Left ventricle myocardium superior (tissue), 1 donor: Measurements from ENCODE around the gene MEI1. TPM values are rescaled to one million over a fixed set of nuclear protein-coding genes. Genes with fewer than 3 reads are reported as not detected.
A peak's percentile ranks its signal among the peaks of the same experiment; 100 is the strongest.
"Not testable (repeated sequence)": the region's sequence is repeated elsewhere in the genome, so short reads cannot be mapped to it uniquely, and the experiment has no call there.

Experiments used
- ATAC-seq: fragments of 200-7000 bp; cut with Tn5 transposase; one replicate; pipeline ENCODE4 v1.9.1; 2020; ENCODE audit warnings: mild to moderate bottlenecking, moderate library complexity
- DNase-seq: peaks from one replicate; pipeline ENCODE4 v3.0.0-alpha.2; 2020
- intact Hi-C: fragments of 100-400 bp; cut with micrococcal nuclease; formaldehyde crosslinking; loops from one replicate; pipeline ENCODE4 v1.11.0; 2022
- long read RNA-seq: library from polyadenylated mRNA; unstranded; transcript quantifications from one replicate; pipeline ENCODE4 v2.0.0, GENCODE V29; 2021
- total RNA-seq: library from RNA; stranded (reverse); fragmentation: NEBNext Ultra II Directional; extraction: Animal tissue kit (Norgen Biotek cat#: 25700); gene quantifications from one replicate; pipeline ENCODE4 v1.2.1, GENCODE V29; 2021
- donor health status: DM: no; HTN: yes; CAD: no; lungs with severe emphysema.

MEI1 gene, protein sequence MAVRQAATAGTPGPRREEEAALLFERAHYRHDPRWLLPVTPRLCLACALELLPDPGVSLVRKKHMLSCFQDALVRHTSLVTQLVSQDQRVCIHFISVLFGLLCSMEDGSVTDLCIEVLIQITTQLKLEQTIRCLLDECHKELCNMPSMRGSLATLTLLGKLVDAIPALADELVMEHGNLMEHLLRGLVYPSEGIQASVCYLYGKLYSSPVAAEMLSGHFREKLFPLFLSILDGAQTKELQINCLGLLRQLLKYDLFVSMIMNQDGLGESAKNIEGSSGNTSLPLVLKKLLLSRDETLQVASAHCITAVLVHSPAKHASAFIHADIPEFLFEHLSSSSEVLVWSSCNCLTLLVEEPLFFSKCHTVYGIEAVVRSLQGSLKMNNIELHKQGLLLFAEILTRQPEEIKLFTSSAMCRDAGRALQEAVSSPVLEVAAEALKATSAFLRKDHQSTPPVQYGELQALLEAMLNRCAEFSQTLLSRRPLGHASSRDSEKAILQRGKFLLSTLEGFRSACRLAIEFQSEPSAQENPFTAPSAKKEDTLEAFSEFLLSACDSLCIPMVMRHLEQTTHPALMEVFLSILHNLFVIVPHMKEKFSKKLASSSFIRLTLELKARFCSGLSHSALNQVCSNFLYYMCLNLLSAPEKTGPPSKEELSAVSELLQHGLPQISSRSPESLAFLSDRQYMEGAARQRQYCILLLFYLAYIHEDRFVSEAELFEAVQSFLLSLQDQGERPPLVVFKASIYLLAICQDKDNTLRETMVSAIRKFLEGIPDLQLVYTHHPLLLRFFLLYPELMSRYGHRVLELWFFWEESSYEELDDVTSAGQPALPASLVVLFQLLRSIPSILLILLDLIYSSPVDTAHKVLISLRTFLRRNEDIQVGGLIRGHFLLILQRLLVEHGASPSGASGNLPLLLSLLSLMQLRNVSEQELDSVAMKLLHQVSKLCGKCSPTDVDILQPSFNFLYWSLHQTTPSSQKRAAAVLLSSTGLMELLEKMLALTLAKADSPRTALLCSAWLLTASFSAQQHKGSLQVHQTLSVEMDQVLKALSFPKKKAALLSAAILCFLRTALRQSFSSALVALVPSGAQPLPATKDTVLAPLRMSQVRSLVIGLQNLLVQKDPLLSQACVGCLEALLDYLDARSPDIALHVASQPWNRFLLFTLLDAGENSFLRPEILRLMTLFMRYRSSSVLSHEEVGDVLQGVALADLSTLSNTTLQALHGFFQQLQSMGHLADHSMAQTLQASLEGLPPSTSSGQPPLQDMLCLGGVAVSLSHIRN
- total RNA-seq, result 0.57 TPM
- long read RNA-seq, result 0 reads

DNA sequence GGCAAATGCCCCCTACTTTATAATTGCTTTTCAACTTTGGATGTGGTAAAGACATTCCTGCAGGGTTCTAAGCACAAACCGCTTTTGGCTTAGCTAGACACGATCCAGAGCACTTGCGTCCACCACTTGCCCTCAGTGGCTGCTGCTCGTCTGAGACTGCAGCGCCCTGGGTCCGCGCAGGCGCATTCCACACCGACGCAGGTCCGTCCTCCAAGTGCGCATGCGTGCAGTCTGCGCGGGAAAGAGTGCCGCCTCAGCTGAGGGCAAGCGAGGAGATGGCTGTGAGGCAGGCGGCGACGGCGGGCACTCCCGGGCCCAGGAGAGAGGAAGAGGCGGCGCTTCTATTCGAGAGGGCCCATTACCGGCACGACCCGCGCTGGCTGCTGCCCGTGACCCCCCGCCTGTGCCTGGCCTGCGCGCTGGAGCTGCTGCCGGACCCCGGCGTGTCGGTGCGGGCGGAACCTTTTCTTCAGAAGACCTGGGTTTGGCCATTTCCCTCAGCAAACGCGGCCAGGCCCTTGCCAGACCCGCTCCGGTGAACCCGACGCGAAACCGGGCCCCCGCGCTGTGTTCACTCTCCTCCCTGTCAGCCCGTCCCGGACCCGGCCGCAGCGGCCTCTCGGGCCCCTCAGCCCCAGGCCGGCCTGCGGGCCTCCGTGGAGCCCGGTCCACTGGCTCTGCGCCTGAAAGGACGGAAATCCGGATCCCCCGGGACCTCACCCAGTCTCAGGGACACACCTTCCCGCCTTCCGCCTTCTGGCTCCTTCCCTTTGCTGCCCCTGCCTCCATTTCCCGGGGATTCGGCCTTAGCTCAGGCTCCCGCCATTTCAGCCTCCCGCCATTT lies at the start of gene MEI1:
Gene MEI1, plus strand, starts transcription at position 240 of the 844 bp plus-strand sequence. Its CDS starts 36 bp downstream, at position 276.
- intact Hi-C loops, result no loop called here
- DNase-seq, result peak; percentile 93
- peak; percentile 81 for ATAC-seq

DNA sequence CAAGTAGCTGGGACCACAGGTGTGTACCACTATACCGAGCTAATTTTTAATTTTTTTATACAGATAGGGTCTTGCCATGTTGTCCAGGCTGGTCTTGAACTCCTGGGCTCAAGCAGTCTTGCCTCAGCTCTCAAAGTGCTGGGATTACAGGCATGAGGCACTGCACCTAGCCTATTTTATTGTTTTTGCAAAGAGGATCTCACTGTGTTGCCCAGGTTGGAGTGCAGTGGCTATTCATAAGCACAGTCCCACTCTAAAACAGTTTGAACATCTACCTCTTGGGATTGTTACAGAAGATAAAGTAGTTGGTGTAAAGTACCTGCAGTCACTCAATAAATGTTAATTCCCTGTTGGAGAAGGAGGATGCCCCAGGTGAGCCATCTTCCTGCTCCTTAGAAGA lies 49.1 kb upstream of the MEI1 start:
- DNase-seq (no peak), ATAC-seq (no peak)
- intact Hi-C loops, result no loop called here

DNA sequence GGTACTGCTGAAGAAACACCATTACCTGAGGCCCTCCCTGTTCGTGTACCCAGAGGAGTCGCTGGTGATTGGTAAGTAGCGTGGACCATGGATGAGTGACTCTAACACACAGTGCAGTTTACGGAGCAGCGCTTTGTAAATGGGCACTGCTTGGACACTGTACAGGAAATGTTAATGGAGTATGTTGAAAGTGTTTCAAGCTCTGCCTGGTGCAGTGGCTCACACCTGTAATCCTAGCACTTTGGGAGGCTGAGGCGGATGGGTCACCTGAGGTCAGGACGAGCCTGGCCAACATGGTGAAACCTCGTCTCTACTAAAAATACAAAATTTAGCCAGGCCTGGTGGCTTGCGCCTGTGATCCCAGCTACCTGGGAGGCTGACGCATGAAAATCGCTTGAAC lies 48.5 kb upstream of the MEI1 start:
- DNase-seq, result no peak
- intact Hi-C loops, result no loop called here
- ATAC-seq, result no peak

DNA sequence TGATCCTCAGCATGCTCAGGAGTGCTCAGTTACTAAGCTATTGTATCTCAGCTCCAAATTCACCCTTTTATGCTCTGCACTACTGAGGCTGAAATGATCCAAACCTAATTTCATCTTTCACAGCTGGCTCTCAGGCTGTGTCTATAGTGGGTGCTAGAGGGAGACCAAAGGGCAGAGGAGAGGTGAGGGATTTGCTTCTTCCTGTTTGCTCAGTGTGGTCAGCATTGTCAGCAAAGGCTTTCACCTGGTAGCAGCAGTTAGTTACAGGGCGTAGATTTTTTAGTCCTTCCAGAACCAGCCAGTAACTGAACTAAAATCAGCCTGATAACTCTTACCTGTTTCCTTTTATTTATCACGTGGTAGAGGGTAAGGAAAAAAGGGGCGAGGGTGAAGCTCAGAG lies 45.0 kb upstream of the MEI1 start:
- DNase-seq (no peak), ATAC-seq (no peak)
- intact Hi-C loops, result no loop called here

DNA sequence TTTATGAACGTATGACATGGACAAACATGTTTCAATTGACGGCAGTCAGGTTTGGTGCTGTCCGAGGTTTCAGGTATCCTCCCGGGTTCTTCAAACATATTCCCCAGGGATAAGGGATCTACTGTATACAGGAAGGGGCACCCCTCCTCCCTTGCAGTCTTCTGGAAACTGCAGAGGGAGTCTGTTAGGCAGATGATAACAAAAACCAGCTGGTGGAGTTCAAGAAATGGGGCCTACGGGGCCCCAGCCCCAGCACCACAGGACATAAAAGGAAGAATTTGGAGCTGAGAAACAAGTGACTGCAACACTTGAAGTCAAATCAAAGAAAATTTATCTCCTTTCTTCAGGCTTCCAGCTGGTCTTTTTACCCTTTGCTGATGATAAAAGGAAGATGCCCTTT lies 42.7 kb upstream of the MEI1 start:
- ATAC-seq, result no peak
- intact Hi-C loops, result no loop called here
- DNase-seq, result no peak

DNA sequence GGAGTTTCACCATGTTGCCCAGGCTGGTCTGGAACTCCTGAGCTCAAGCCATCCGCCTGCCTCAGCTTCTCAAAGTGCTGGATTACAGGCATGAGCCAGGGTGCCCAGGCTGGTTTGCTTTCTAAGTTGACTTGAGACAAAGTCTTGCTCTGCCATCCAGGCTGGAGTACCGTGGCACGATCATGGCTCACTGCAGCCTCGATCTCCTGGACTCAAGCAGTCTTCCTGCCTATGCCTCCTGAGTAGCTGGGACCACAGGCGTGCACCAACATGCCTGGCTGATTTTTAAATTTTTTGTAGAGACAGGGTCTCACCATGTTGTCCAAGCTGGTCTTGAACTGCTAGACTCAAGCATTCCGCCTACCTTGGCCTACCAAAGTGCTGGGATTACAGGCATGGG lies 41.6 kb upstream of the MEI1 start:
- intact Hi-C loops, result no loop called here
- ATAC-seq (no peak), DNase-seq (no peak)

DNA sequence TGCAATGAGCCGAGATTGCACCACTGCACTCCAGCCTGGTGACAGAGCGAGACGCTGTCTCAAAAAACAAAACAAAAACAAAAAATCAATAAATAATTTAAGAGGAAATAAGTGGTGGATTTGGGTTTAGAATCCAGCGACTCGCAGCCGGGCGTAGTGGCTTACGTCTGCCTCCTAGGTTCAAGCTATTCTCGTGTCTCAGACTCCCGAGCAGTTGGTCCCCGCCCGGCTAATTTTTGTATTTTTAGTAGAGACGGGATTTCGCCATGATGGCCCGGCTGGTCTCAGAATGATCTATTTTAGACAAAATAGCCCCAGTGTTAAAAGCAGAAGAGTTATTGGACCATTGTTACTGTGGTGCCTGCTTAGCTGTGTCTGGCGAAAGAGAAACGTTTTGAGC lies 40.4 kb upstream of the MEI1 start:
- intact Hi-C loops, result no loop called here
- DNase-seq (no peak), ATAC-seq (no peak)

DNA sequence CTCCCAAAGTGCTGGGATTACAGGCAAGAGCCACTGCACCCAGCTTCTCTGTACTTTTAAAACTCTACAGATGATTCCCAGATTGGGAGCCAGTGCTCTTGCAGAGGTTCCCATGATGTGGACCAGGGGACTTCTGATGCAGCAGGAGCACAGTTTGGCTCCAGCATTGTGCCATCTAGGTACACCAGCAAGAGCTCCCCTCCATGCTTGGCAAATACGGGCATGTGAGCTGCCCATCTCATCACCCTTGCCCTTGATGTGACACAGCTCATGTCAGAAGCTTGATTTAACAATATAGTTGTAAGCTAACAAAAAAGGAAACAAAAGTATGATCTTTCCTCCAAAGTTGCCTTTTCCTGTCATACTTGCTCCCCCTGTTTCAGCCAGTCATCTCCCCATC lies 39.4 kb upstream of the MEI1 start:
- peak; percentile 65 for DNase-seq
- peak; percentile 83 for ATAC-seq
- intact Hi-C loops, result no loop called here

DNA sequence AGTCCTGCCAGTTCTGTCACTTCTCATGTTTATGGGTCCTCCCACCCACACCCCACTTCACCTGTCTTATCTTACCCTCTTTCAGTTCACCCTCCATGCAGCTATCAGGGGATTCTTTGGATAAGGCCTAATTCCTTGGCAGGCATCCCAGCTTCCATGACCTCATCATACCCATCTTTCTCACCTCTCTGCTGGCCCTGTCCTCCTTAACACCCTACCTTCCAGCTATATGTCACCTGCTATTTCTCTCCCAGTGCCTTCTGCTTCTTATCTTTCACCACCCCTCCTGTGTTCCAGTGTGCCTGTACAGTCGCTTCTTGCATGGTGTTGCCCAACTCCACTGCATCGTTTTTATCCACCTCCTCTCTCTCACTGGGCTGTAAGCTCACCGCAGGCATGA lies 38.9 kb upstream of the MEI1 start:
- DNase-seq (peak; percentile 42), ATAC-seq (peak; percentile 92)
- intact Hi-C loops, result no loop called here

DNA sequence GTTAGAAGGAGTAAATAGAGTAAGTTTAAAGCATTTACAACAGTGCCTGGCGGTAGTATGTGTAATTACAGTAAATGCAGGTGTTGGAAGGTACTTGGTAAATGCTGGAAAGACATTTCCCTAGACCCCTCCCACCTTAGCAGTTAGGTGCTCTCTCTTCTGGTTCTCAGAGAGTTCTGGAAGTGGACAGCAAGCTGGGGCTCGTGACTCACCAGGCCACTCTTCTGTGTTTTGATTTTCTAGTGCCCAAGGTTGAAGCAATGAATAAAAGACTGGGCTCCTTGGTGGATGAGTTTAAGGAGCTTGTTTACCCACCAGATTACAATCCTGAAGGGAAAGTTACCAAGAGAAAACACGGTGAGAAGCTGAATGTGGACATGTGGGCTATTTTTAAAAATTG lies 38.2 kb upstream of the MEI1 start:
- ATAC-seq, result no peak
- intact Hi-C loops, result no loop called here
- DNase-seq, result no peak

DNA sequence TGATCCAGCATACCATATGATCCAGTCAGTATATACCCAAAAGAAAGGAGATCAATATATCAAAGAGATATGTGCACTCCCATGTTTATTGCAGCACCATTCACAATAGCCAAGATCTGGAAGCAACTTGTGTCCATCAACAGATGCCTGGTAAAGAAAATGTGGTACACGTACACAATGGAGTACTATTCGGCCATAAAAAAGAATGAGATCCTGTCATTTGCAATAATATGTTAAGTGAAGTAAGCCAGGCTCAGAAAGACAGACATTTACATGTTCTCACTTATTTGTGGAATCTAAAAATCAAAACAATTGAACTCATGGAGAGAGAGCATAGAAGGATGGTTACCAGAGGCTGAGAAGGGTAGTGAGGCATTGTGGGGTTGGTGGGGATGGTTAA lies 37.6 kb upstream of the MEI1 start:
- no peak for ATAC-seq
- intact Hi-C loops, result no loop called here
- DNase-seq, result no peak

DNA sequence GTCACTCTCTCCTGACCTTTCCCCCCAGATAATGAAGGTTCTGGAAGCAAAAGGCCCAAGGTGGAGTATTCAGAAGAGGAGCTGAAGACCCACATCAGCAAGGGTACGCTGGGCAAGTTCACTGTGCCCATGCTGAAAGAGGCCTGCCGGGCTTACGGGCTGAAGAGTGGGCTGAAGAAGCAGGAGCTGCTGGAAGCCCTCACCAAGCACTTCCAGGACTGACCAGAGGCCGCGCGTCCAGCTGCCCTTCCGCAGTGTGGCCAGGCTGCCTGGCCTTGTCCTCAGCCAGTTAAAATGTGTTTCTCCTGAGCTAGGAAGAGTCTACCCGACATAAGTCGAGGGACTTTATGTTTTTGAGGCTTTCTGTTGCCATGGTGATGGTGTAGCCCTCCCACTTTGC lies 35.7 kb upstream of the MEI1 start:
- DNase-seq, intact Hi-C loops, ATAC-seq: not testable (repeated sequence)

DNA sequence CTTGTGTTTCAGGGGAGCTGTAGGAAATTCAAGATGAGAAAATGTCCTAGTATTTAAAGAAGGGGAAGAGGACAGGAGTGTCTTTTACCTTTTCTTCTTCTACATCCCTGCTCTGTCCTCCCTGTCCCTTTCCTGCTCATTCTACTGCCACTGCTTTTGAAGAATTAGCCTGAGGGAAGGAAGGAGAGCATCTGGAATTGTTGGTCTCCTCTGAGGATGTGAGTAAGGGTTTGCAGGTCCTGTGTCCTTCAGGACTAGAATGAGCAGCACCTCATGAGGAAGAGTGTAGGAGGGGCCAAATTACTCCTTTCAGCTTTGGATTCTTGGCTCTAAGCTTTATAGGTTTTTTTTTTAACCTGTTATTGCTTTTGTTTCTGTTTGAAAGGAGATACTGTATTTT lies 34.8 kb upstream of the MEI1 start:
- intact Hi-C loops, result no loop called here
- DNase-seq (no peak), ATAC-seq (no peak)

DNA sequence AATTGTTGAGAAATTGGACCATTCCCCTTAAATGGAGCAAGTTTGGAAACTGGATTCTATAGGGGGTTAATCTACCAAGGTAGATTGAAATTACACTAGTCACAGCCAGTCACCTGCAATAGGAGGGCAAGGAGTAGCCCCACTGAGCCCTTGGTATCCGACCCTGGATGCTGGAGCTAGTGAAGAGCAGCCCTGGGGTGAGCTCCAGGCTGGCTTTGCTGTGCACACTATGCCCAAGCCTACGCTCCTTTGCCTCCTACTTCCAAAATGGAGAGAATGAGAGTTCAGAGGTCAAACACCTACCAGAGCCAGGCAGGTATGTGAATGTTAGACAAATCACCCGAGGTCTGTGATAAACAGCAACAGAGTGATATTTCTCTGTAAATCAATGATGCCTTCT lies 34.4 kb upstream of the MEI1 start:
- no peak for ATAC-seq
- intact Hi-C loops, result no loop called here
- no peak for DNase-seq

DNA sequence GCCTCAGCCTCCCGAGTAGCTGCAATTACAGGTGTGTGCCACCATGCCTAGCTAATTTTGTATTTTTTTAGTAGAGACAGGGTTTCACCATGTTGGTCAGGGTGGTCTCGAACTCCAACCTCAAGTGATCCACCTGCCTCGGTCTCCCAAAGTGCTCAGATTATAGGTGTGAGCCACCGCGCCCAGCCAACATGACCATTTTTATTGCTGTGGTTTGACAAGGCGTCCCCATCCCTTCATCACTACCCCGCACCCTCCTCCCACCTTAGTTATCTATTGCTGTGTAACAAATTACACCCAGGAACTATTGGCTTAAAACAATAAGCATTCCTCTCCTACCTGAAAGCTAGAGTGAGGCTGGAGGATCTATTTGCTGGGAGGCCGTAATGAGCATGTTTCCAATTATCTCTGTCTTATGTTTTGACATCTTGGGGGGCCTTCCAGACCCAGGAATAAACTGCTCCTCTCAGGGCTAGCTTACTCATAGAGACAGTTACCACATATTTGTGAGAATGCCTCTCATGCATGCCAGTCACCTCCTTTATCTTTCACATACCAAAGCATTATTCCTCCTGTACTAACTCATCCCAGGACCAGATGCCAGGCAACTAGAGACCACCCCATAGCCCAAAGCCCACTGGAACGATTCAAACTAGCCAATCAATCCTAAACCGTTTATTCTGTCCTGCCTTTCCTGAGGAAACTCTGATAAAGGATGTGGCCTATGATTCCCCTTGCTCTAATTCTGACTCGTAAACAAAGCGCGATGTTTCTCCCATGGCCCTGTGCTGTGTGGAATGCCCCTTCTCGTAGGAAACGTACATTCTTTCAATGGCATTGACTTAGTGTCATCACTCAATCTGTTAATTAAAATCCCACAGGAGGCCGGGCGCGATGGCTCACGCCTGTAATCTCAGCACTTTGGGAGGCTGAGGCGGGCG lies 30.1 kb upstream of the MEI1 start:
- ATAC-seq (no peak), DNase-seq (no peak)
- intact Hi-C loops, result no loop called here

DNA sequence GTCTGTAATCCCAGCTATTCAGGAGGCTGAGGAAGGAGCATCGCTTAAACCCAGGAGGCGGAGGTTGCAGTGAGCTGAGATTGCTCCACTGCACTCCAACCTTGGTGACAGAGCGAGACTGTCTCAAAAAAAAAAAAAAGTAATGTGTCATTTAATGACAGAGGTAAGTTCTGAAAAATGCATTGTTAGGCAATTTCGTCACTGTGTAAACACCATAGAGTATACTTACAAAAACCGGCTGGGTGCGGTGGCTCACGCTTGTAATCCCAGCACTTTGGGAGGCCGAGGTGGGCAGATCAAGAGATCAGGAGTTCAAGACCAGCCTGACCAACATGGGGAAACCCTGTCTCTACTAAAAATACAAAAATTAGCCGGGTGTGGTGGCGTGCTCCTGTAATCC lies 27.2 kb upstream of the MEI1 start:
- intact Hi-C loops, DNase-seq: not testable (repeated sequence)

DNA sequence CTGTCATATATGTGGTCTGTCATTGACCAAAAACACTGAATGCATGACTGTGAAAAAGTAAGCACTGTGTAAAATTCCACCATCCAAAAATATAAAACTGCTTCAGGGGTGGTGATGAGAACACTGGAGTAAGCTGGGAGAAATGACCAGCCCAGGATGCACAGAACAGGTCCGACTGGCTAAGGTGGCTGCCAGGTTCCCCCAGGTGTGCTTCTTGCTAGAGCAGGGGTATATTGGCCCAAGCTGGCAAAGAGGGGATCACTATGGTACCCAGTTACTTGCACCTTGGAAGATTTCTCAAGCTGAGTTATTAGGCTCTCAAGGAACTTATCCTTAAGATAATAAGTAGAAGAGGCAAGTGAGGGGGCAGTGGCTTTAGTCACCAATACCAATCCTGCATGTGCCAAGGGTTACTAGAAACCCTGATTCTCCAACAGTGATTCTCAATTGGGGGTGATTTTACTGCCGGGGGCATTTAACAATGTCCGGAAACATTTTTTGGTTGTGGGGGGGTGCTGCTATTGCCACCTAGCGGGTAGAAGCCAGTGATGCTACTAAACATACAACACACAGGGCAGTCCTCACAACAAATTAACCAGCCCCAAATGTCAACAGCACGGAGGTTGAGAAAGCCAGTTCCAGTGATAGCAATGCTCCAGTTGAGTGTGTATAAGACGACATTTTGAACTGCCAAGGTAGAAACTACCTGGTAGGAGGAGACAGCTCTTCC lies 26.4 kb upstream of the MEI1 start:
- ATAC-seq, result no peak
- intact Hi-C loops, result no loop called here
- no peak for DNase-seq

More for the DNA sequence above, 27.2 kb upstream of the MEI1 start:
- not testable (repeated sequence) for ATAC-seq
